ENCODE data around the gene GINS3. TPM values are rescaled to one million over a fixed set of nuclear protein-coding genes. Genes with fewer than 3 reads are reported as not detected.
"Not testable (repeated sequence)": the region's sequence is repeated elsewhere in the genome, so short reads cannot be mapped to it uniquely, and the experiment has no call there.

GINS3 gene
- total RNA-seq, 1 donor from 2014 or later: 5.9 TPM

GRCh38 chr16:58385218-58385773 lies 7.0 kb upstream of the GINS3 start:
- no peaks in the 10 kb centered on the region for H3K36me3 Mint-ChIP-seq (ENCODE audit: unreplicated experiment)
- no peak overlapping the region for H3K27ac Mint-ChIP-seq (ENCODE audit: unreplicated experiment)
- H3K4me1 Mint-ChIP-seq (ENCODE audit: low read depth, unreplicated experiment): no peaks in the 10 kb centered on the region
- H3K9me3 Mint-ChIP-seq (ENCODE audit: unreplicated experiment): no peaks in the 10 kb centered on the region
- H3K4me3 Mint-ChIP-seq (ENCODE audit: unreplicated experiment): no peak overlapping the region
- TF ChIP-seq, protein P1, sequence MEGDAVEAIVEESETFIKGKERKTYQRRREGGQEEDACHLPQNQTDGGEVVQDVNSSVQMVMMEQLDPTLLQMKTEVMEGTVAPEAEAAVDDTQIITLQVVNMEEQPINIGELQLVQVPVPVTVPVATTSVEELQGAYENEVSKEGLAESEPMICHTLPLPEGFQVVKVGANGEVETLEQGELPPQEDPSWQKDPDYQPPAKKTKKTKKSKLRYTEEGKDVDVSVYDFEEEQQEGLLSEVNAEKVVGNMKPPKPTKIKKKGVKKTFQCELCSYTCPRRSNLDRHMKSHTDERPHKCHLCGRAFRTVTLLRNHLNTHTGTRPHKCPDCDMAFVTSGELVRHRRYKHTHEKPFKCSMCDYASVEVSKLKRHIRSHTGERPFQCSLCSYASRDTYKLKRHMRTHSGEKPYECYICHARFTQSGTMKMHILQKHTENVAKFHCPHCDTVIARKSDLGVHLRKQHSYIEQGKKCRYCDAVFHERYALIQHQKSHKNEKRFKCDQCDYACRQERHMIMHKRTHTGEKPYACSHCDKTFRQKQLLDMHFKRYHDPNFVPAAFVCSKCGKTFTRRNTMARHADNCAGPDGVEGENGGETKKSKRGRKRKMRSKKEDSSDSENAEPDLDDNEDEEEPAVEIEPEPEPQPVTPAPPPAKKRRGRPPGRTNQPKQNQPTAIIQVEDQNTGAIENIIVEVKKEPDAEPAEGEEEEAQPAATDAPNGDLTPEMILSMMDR (IDR thresholded peaks at IDR 0.05; ENCODE audit: partially characterized antibody, unreplicated experiment): no peak
- H3K27me3 Mint-ChIP-seq (ENCODE audit: unreplicated experiment): no peaks in the 10 kb centered on the region
- DNase-seq: no peak

GRCh38 chr16:58389724-58390123 lies 2.5 kb upstream of the GINS3 start:
- Mint-ChIP-seq H3K36me3 (ENCODE audit: unreplicated experiment) (no peaks in the 10 kb centered on the region), H3K4me3 (ENCODE audit: unreplicated experiment) (no peak overlapping the region), H3K4me1 (ENCODE audit: low read depth, unreplicated experiment) (no peaks in the 10 kb centered on the region), H3K27me3 (ENCODE audit: unreplicated experiment) (peaks cover 7% of the 10 kb centered on the region), H3K27ac (ENCODE audit: unreplicated experiment) (no peak overlapping the region), H3K9me3 (ENCODE audit: unreplicated experiment) (no peaks in the 10 kb centered on the region)
- no peak for DNase-seq
- TF ChIP-seq, protein P1 (IDR thresholded peaks at IDR 0.05; ENCODE audit: partially characterized antibody, unreplicated experiment): no peak

DNA sequence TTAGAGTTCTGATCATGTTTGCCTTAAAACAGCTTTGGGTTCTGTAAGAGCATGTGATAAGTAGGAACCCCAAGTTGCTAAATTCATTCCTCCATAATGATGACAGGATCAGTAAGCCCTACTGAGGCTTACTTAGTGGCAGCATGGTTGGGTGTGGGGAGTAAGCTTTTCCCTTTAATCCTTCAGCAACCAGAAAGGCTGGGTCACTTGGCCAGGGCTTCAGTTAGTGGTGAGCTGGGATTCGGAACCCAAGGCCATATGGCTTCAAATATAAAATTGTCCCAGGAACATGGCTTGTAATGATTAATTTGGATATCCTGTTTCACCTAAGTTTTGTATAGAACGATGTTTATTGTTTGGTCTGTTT lies 850 bp downstream of the GINS3 start:
- peaks cover 4% of the 10 kb centered on the region for H3K36me3 Mint-ChIP-seq (ENCODE audit: unreplicated experiment)
- H3K27ac Mint-ChIP-seq (ENCODE audit: unreplicated experiment): no peak overlapping the region
- peaks cover 3% of the 10 kb centered on the region for H3K9me3 Mint-ChIP-seq (ENCODE audit: unreplicated experiment)
- peaks cover 7% of the 10 kb centered on the region for H3K27me3 Mint-ChIP-seq (ENCODE audit: unreplicated experiment)
- TF ChIP-seq, protein P1 (IDR thresholded peaks at IDR 0.05; ENCODE audit: partially characterized antibody, unreplicated experiment): no peak
- peak overlapping the region; percentile 99 for H3K4me3 Mint-ChIP-seq (ENCODE audit: unreplicated experiment)
- no peak for DNase-seq
- H3K4me1 Mint-ChIP-seq (ENCODE audit: low read depth, unreplicated experiment): no peaks in the 10 kb centered on the region

GRCh38 chr16:58396897-58397296 lies 4.6 kb downstream of the GINS3 start:
- not testable (repeated sequence) for H3K4me3 Mint-ChIP-seq (ENCODE audit: unreplicated experiment); H3K4me1 Mint-ChIP-seq (ENCODE audit: low read depth, unreplicated experiment); H3K36me3 Mint-ChIP-seq (ENCODE audit: unreplicated experiment); DNase-seq; H3K27me3 Mint-ChIP-seq (ENCODE audit: unreplicated experiment); H3K9me3 Mint-ChIP-seq (ENCODE audit: unreplicated experiment); H3K27ac Mint-ChIP-seq (ENCODE audit: unreplicated experiment)

DNA sequence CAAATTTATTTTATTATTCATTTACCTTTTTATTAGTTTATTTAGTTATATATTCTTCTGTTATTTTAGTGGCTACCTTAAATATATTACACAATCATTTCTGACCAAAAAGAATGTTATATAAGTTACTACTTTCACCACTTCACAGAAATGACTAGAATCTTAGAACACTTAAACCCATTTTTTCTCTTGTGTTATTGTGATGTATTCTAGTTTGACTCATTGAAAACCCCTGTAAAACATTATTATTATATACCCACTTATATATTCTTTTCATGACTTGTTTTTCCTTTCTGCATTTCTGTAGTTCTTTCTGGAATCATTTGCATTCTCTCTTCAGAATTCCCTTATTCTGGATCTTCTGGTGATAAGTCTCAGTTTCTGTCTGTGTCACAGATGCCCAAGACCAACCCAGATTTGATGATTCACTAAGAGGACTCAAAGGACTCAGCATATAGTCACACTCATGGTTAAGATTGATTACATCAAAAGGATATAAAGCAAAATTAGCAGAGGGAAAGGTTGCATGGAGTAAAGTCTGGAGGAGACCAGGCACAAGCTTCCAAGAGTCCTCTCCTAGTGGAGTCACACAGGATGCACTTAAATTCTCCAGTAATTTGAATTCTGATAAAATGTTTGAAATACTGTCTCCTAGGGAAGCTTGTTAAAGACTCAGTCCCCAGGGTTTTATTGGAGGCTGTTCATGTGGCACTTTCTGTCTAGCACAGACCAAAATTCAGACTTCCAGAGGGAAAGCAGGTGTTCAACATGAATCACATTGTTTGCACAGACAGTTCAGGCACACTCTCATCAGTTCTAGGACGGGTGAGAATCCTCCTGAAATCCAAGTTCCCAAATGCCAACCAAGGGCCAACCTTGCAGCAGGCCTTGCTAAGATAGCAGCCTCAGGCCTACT lies 7.7 kb downstream of the GINS3 start:
- no peaks in the 10 kb centered on the region for H3K4me1 Mint-ChIP-seq (ENCODE audit: low read depth, unreplicated experiment)
- peaks cover 5% of the 10 kb centered on the region for H3K36me3 Mint-ChIP-seq (ENCODE audit: unreplicated experiment)
- no peak overlapping the region for H3K27ac Mint-ChIP-seq (ENCODE audit: unreplicated experiment)
- peaks cover 3% of the 10 kb centered on the region for H3K9me3 Mint-ChIP-seq (ENCODE audit: unreplicated experiment)
- no peaks in the 10 kb centered on the region for H3K27me3 Mint-ChIP-seq (ENCODE audit: unreplicated experiment)
- TF ChIP-seq, protein P1 (IDR thresholded peaks at IDR 0.05; ENCODE audit: partially characterized antibody, unreplicated experiment): no peak
- DNase-seq: no peak
- H3K4me3 Mint-ChIP-seq (ENCODE audit: unreplicated experiment): no peak overlapping the region

- H3K27me3 Mint-ChIP-seq (ENCODE audit: unreplicated experiment); H3K4me1 Mint-ChIP-seq (ENCODE audit: low read depth, unreplicated experiment); H3K9me3 Mint-ChIP-seq (ENCODE audit: unreplicated experiment); DNase-seq; H3K4me3 Mint-ChIP-seq (ENCODE audit: unreplicated experiment); H3K36me3 Mint-ChIP-seq (ENCODE audit: unreplicated experiment); H3K27ac Mint-ChIP-seq (ENCODE audit: unreplicated experiment): not testable (repeated sequence)
Measured at GRCh38 chr16:58401305-58401704, 9.0 kb downstream of the GINS3 start.
